Trophoblast cell (in vitro differentiated cells and primary cell): ENCODE measurements around the gene CFL1.

Source experiments
- DNase-seq, 2 donors: peaks; one replicate each; pipeline ENCODE4 v3.0.0-alpha.2; 2016
- H2AFZ ChIP-seq: 2 replicates; pipeline ENCODE4 v1.6.1; 2013; ENCODE audit warnings: low read length, moderate library complexity, mild to moderate bottlenecking; ENCODE audit not compliant: insufficient read depth, poor library complexity
- H2AK5ac ChIP-seq: 2 replicates; pipeline ENCODE4 v1.6.1; 2013; ENCODE audit warnings: mild to moderate bottlenecking, low read length
- H2BK120ac ChIP-seq: 2 replicates; pipeline ENCODE4 v1.6.1; 2013; ENCODE audit warnings: low read length, mild to moderate bottlenecking, moderate library complexity; ENCODE audit not compliant: insufficient read depth, poor library complexity
- H2BK12ac ChIP-seq: 2 replicates; pipeline ENCODE4 v1.6.1; 2013; ENCODE audit warnings: mild to moderate bottlenecking, low read length, moderate library complexity
- H2BK5ac ChIP-seq: 2 replicates; pipeline ENCODE4 v1.6.1; 2013; ENCODE audit warnings: low read length, low read depth, moderate library complexity, mild to moderate bottlenecking; ENCODE audit not compliant: poor library complexity
- H3K14ac ChIP-seq: 2 replicates; pipeline ENCODE4 v1.6.1; 2013; ENCODE audit warnings: mild to moderate bottlenecking, low read length
- H3K18ac ChIP-seq: 2 replicates; pipeline ENCODE4 v1.6.1; 2013; ENCODE audit warnings: mild to moderate bottlenecking, low read length
- H3K23ac ChIP-seq: 2 replicates; pipeline ENCODE4 v1.6.1; 2013; ENCODE audit warnings: low read length
- H3K27ac ChIP-seq: 2 replicates; pipeline ENCODE4 v1.5.1; 2013; ENCODE audit warnings: low read depth, mild to moderate bottlenecking, inconsistent platforms, low read length, moderate library complexity
- H3K27me3 ChIP-seq: 2 replicates; pipeline ENCODE4 v1.6.1; 2013; ENCODE audit warnings: inconsistent platforms, mild to moderate bottlenecking, low read length, moderate library complexity; ENCODE audit not compliant: insufficient read depth
- H3K36me3 ChIP-seq, 2 experiments: 1 replicate in 1 of 2; 2 replicates in 1 of 2; pipeline ENCODE4 v1.6.1; 2013; ENCODE audit warnings: low read length in 2 of 2, mild to moderate bottlenecking in 2 of 2, moderate library complexity in 1 of 2; ENCODE audit not compliant: insufficient read depth in 2 of 2, control insufficient read depth in 1 of 2
- H3K4ac ChIP-seq: 2 replicates; pipeline ENCODE4 v1.6.1; 2013; ENCODE audit warnings: low read depth, mild to moderate bottlenecking, low read length, moderate library complexity
- H3K4me1 ChIP-seq, 2 experiments: 1 replicate in 1 of 2; 2 replicates in 1 of 2; pipeline ENCODE4 v1.6.1; 2013; ENCODE audit warnings: low read length in 2 of 2, mild to moderate bottlenecking in 2 of 2, moderate library complexity in 1 of 2; ENCODE audit not compliant: insufficient read depth in 2 of 2, control insufficient read depth in 1 of 2
- H3K4me2 ChIP-seq: 2 replicates; pipeline ENCODE4 v1.6.1; 2013; ENCODE audit warnings: inconsistent platforms, mild to moderate bottlenecking, low read length, moderate library complexity
- H3K4me3 ChIP-seq: 2 replicates; pipeline ENCODE4 v1.5.1; 2013; ENCODE audit warnings: mild to moderate bottlenecking, low read depth, low read length, inconsistent platforms
- H3K79me1 ChIP-seq: one replicate; pipeline ENCODE4 v1.6.1; 2013; ENCODE audit warnings: low read length
- H3K79me2 ChIP-seq: 2 replicates; pipeline ENCODE4 v1.6.1; 2013; ENCODE audit warnings: low read length, mild to moderate bottlenecking; ENCODE audit not compliant: control insufficient read depth, insufficient read depth, poor library complexity
- H3K9ac ChIP-seq: 2 replicates; pipeline ENCODE4 v1.6.1; 2013; ENCODE audit warnings: mild to moderate bottlenecking, low read length
- H3K9me3 ChIP-seq: 2 replicates; pipeline ENCODE4 v1.6.1; 2013; ENCODE audit warnings: low read depth, mild to moderate bottlenecking, control low read depth, inconsistent platforms, low read length; ENCODE audit not compliant: insufficient read depth
- H4K12ac ChIP-seq: 2 replicates; pipeline ENCODE4 v1.6.1; 2013; ENCODE audit warnings: low read depth, mild to moderate bottlenecking, low read length, moderate library complexity
- H4K8ac ChIP-seq: 2 replicates; pipeline ENCODE4 v1.6.1; 2013; ENCODE audit warnings: low read depth, mild to moderate bottlenecking, low read length, moderate library complexity
- H4K91ac ChIP-seq: one replicate; pipeline ENCODE4 v1.6.1; 2013; ENCODE audit warnings: low read depth, mild to moderate bottlenecking, low read length, moderate library complexity
- WGBS: extraction: QIAGEN DNeasy Blood & Tissue Kit; methylation state at CpG from one replicate; pipeline ENCODE4 v1.1.7; 2013; ENCODE audit warnings: missing lambda C conversion rate; ENCODE audit not compliant: insufficient read length, insufficient coverage; ENCODE audit errors: extremely low coverage; 5-methylcytosine and 5-hydroxymethylcytosine counted together

The CFL1 gene

GRCh38 chr11:65900899-65901180, 42.9 kb upstream of the CFL1 start:
- Histone ChIP-seq H3K4me2 (peak overlapping the region; percentile 85), H3K4ac (no peak overlapping the region), H3K9me3 (no peaks in the 10 kb centered on the region), H2BK120ac (no peak overlapping the region), H3K14ac (no peak overlapping the region), H3K23ac (no peak overlapping the region), H2BK12ac (no peak overlapping the region), H3K27ac (no peak overlapping the region), H2AK5ac (no peak overlapping the region), H4K91ac (no peak overlapping the region), H2AFZ (no peak overlapping the region), H4K12ac (no peak overlapping the region), H2BK5ac (no peak overlapping the region), H3K79me1 (peaks cover 20% of the 10 kb centered on the region), H3K79me2 (peaks cover 8% of the 10 kb centered on the region), H4K8ac (no peak overlapping the region), H3K27me3 (peaks cover 13% of the 10 kb centered on the region), H3K36me3 (peaks cover 0 to 5% of the 10 kb centered on the region in 2 experiments), H3K4me3 (no peak overlapping the region), H3K18ac (no peak overlapping the region), H3K4me1 (peaks cover 33 to 38% of the 10 kb centered on the region in 2 experiments), H3K9ac (no peak overlapping the region)
- DNase-seq = no peak
- WGBS = no CpG with 5 or more reads among the region's 11 CpGs

GRCh38 chr11:65900125-65900898, 42.3 kb upstream of the CFL1 start, which contains the start of gene FOSL1:
TSS of gene FOSL1 (minus strand) at chr11:65900388. CDS start at chr11:65900339, 49 bp downstream.
- no peak within 1 kb of the TSS for H3K23ac ChIP-seq
- WGBS = no CpG with 5 or more reads among the region's 80 CpGs
- H3K9ac ChIP-seq = peak within 1 kb of the TSS; percentile 1
- peaks cover 13% of the 10 kb centered on the region for H3K27me3 ChIP-seq
- H4K91ac ChIP-seq = peak within 1 kb of the TSS; percentile 90
- H3K14ac ChIP-seq = peak within 1 kb of the TSS; percentile 56
- H4K8ac ChIP-seq = peak within 1 kb of the TSS; percentile 89
- peak; percentile 88 to 92 for DNase-seq
- peaks cover 33 to 38% of the 10 kb centered on the region in 2 experiments for H3K4me1 ChIP-seq
- peak within 1 kb of the TSS; percentile 27 for H2AK5ac ChIP-seq
- H3K79me2 ChIP-seq = peaks cover 8% of the 10 kb centered on the region
- H2BK12ac ChIP-seq = peak within 1 kb of the TSS; percentile 21
- peak within 1 kb of the TSS; percentile 85 for H3K4me2 ChIP-seq
- H3K4me3 ChIP-seq = peak within 1 kb of the TSS; percentile 61
- H3K27ac ChIP-seq = peak within 1 kb of the TSS; percentile 32
- H3K79me1 ChIP-seq = peaks cover 20% of the 10 kb centered on the region
- H2BK120ac ChIP-seq = peak within 1 kb of the TSS; percentile 85
- peak within 1 kb of the TSS; percentile 49 for H4K12ac ChIP-seq
- peak within 1 kb of the TSS; percentile 81 for H3K18ac ChIP-seq
- H2AFZ ChIP-seq = peak within 1 kb of the TSS; percentile 38
- peak within 1 kb of the TSS; percentile 26 for H3K4ac ChIP-seq
- H3K9me3 ChIP-seq = no peaks in the 10 kb centered on the region
- peak within 1 kb of the TSS; percentile 8 for H2BK5ac ChIP-seq
- peaks cover 0 to 5% of the 10 kb centered on the region in 2 experiments for H3K36me3 ChIP-seq

- Histone ChIP-seq H3K36me3 (peaks cover 0 to 5% of the 10 kb centered on the region in 2 experiments), H3K9ac (peak overlapping the region; percentile 1), H4K8ac (peak overlapping the region; percentile 89), H3K4ac (peak overlapping the region; percentile 26), H3K4me3 (peak overlapping the region; percentile 61), H4K91ac (peak overlapping the region; percentile 90), H3K4me2 (peak overlapping the region; percentile 85), H3K14ac (peak overlapping the region; percentile 56), H3K18ac (peak overlapping the region; percentile 81), H3K4me1 (peaks cover 33 to 38% of the 10 kb centered on the region in 2 experiments), H3K27ac (peak overlapping the region; percentile 32), H2BK12ac (peak overlapping the region; percentile 21), H3K79me2 (peaks cover 8% of the 10 kb centered on the region), H2BK120ac (peak overlapping the region; percentile 85), H3K9me3 (no peaks in the 10 kb centered on the region), H4K12ac (peak overlapping the region; percentile 49), H3K27me3 (peaks cover 13% of the 10 kb centered on the region), H3K79me1 (peaks cover 20% of the 10 kb centered on the region), H3K23ac (no peak overlapping the region), H2AK5ac (peak overlapping the region; percentile 27), H2BK5ac (peak overlapping the region; percentile 8), H2AFZ (peak overlapping the region; percentile 38)
- no CpG with 5 or more reads among the region's 78 CpGs for WGBS
- peak; percentile 46 to 61 for DNase-seq
Measured at GRCh38 chr11:65899356-65900124, 41.6 kb upstream of the CFL1 start.

- H3K27me3 ChIP-seq = peaks cover 13% of the 10 kb centered on the region
- H2BK5ac ChIP-seq = peak overlapping the region; percentile 8
- no peak overlapping the region for H3K9ac ChIP-seq
- peak overlapping the region; percentile 61 for H3K4me3 ChIP-seq
- peak overlapping the region; percentile 38 for H2AFZ ChIP-seq
- peak overlapping the region; percentile 81 for H3K18ac ChIP-seq
- peak overlapping the region; percentile 32 for H3K27ac ChIP-seq
- H3K79me1 ChIP-seq = peaks cover 20% of the 10 kb centered on the region
- H3K4ac ChIP-seq = peak overlapping the region; percentile 80
- H4K8ac ChIP-seq = peak overlapping the region; percentile 89
- H2BK120ac ChIP-seq = peak overlapping the region; percentile 85
- peak overlapping the region; percentile 56 for H3K14ac ChIP-seq
- no CpG with 5 or more reads among the region's 28 CpGs for WGBS
- peaks cover 0 to 5% of the 10 kb centered on the region in 2 experiments for H3K36me3 ChIP-seq
- no peak overlapping the region for H2AK5ac ChIP-seq
- H3K4me2 ChIP-seq = peak overlapping the region; percentile 85
- no peak for DNase-seq
- peak overlapping the region; percentile 49 for H4K12ac ChIP-seq
- no peaks in the 10 kb centered on the region for H3K9me3 ChIP-seq
- H2BK12ac ChIP-seq = peak overlapping the region; percentile 42
- H3K4me1 ChIP-seq = peaks cover 33 to 38% of the 10 kb centered on the region in 2 experiments
- peaks cover 8% of the 10 kb centered on the region for H3K79me2 ChIP-seq
- H3K23ac ChIP-seq = no peak overlapping the region
- peak overlapping the region; percentile 90 for H4K91ac ChIP-seq
Measured at GRCh38 chr11:65898656-65899355, 40.8 kb upstream of the CFL1 start.
